Brain microvascular endothelial cell (primary cell): ENCODE data around the gene TPD52L1.

Source experiments
- DNase-seq: peaks from one replicate; pipeline ENCODE4 v3.0.0-alpha.2; 2020
- H3K27ac ChIP-seq: fragments of 250-450 bp; sonication (Bioruptor Pico); 2 replicates; pipeline ENCODE4 v1.5.1; 2020; ENCODE audit warnings: mild to moderate bottlenecking, moderate library complexity
- H3K27me3 ChIP-seq: fragments of 250-450 bp; sonication (Bioruptor Pico); replicated peaks from 2 replicates; pipeline ENCODE4 v1.5.1; 2020; ENCODE audit warnings: mild to moderate bottlenecking
- H3K36me3 ChIP-seq: fragments of 250-450 bp; sonication (Bioruptor Pico); replicated peaks from 2 replicates; pipeline ENCODE4 v1.5.1; 2020; ENCODE audit warnings: mild to moderate bottlenecking
- H3K4me3 ChIP-seq: 2 replicates; pipeline ENCODE4 v1.5.1; 2011; ENCODE audit warnings: low read depth, mild to moderate bottlenecking, control low read depth, low read length, moderate library complexity
- in situ Hi-C: cut with HindIII; loops from 2 replicates; pipeline ENCODE4 v1.10.0; 2017; ENCODE audit warnings: low sequenced_read_pairs, low pct_ligation_motif_present
- TF ChIP-seq, protein P1 (sequence below): IDR thresholded peaks from 2 replicates; pipeline ENCODE4 v1.5.1; 2011; ENCODE audit warnings: low read depth, mild to moderate bottlenecking, moderate library complexity, low read length, control low read depth, inconsistent platforms; ENCODE audit errors: missing control alignments

The TPD52L1 gene

DNA sequence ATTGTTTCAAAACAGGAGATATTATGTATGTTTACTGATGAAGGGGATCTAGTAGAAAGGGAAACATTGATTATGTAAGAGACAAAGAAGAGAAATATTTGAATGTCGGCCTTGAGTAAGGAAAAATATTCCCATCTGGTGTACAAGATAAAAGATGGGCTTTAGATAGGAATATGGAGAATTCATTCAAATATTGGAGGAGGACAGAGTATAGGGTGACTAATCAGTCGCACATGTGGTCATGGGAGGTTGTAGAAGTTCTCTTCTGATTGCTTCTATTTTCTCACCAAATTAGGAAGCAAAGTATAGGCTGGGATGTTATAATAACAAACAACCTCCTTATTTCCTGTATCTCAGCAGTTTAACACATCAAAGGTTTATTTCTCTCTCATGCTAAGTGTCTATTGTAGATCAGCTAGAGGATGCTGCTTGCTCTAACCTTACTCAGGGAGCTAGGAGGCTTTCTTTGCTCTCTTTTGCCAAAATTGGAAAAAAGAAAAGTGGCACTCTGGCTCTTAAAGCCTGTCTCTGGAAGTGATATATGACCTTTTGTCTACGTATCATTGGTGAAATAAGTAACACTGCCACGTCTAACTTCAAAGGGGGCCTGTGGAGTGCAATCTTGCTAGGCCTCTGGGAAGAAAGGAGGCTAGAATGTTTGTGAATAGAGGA lies 149.4 kb downstream of the TPD52L1 start:
- no peak for DNase-seq
- H3K36me3 ChIP-seq: peaks cover 4% of the 10 kb centered on the region
- no peak overlapping the region for H3K27ac ChIP-seq
- in situ Hi-C loops: no loop called here
- H3K4me3 ChIP-seq: no peak overlapping the region
- H3K27me3 ChIP-seq: no peaks in the 10 kb centered on the region
- TF ChIP-seq, protein P1, sequence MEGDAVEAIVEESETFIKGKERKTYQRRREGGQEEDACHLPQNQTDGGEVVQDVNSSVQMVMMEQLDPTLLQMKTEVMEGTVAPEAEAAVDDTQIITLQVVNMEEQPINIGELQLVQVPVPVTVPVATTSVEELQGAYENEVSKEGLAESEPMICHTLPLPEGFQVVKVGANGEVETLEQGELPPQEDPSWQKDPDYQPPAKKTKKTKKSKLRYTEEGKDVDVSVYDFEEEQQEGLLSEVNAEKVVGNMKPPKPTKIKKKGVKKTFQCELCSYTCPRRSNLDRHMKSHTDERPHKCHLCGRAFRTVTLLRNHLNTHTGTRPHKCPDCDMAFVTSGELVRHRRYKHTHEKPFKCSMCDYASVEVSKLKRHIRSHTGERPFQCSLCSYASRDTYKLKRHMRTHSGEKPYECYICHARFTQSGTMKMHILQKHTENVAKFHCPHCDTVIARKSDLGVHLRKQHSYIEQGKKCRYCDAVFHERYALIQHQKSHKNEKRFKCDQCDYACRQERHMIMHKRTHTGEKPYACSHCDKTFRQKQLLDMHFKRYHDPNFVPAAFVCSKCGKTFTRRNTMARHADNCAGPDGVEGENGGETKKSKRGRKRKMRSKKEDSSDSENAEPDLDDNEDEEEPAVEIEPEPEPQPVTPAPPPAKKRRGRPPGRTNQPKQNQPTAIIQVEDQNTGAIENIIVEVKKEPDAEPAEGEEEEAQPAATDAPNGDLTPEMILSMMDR: no peak

DNA sequence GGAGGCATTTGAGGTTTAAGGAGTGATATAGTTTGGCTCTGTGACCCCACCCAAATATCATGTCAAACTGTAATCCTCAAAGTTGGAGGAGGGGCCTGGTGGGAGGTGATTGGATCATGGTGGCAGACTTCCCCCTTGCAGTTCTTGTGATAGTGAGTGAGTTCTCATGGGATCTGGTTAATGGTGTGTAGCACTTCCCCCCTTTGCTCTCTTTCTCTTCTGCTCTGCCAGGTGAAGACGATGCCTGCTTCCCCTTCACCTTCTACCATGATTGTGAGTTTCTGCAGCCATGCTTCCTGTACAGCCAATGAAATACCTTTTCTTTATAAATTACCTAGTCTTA lies 149.9 kb downstream of the TPD52L1 start:
- DNase-seq: no peak
- no peak overlapping the region for H3K27ac ChIP-seq
- TF ChIP-seq, protein P1: no peak
- in situ Hi-C loops: no loop called here
- H3K27me3 ChIP-seq: no peaks in the 10 kb centered on the region
- H3K4me3 ChIP-seq: no peak overlapping the region
- H3K36me3 ChIP-seq: peaks cover 4% of the 10 kb centered on the region

DNA sequence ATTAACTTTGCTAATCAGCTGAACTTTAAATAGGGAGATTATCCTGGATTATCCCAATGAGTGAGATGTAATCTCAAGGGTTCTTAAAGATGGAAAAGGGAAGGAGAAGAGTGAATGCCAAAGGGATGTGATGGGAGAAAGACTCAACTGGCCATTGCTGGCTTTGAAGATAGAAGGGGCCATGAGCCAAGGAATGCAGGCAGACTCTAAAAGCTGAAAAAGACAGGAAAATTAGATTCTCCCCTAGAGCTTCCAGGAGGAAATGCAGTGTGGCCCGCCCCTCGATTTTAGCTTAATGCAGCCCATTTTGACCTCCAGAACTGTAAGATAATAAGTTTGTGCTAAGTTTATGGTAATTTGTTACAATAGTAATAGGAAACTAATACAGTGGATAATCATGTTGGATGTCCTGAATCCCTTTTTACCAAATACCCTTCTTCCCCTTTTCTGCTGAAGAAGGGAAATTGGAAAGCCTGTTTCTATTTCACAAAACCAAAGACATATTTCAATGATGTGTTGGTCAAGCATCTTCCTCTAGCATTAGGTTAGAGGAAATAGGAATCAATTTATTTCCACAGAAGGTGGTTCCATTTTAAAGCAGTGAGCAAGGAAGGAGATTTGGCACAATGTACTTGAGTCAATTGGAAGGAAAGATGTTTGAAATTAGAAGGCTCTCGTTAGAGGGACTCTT lies 151.5 kb downstream of the TPD52L1 start:
- in situ Hi-C loops: no loop called here
- no peaks in the 10 kb centered on the region for H3K36me3 ChIP-seq
- no peak overlapping the region for H3K27ac ChIP-seq
- H3K27me3 ChIP-seq: no peaks in the 10 kb centered on the region
- DNase-seq: no peak
- no peak overlapping the region for H3K4me3 ChIP-seq
- TF ChIP-seq, protein P1: no peak

DNA sequence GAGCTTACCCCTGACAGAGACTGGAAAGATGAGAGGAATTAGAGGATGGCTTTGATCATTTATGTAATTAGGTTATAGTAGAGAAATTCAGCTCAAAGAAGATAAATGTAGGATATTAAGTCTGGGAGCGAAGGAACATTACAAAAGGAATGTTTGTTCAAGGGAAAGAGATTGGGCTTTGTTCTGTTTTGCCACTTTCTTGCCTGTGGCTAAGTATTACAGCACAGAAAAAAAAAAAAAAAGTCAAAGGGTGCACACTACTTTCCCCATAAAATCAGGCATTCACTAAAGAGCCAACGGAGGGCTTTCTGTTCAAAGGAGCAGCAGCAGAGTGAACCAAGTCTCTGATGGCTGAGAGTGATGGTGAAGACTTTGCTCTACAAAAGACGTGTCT lies 153.2 kb downstream of the TPD52L1 start:
- TF ChIP-seq, protein P1: no peak
- Histone ChIP-seq H3K36me3 (no peaks in the 10 kb centered on the region), H3K4me3 (no peak overlapping the region), H3K27me3 (no peaks in the 10 kb centered on the region), H3K27ac (no peak overlapping the region)
- in situ Hi-C loops: no loop called here
- no peak for DNase-seq

DNA sequence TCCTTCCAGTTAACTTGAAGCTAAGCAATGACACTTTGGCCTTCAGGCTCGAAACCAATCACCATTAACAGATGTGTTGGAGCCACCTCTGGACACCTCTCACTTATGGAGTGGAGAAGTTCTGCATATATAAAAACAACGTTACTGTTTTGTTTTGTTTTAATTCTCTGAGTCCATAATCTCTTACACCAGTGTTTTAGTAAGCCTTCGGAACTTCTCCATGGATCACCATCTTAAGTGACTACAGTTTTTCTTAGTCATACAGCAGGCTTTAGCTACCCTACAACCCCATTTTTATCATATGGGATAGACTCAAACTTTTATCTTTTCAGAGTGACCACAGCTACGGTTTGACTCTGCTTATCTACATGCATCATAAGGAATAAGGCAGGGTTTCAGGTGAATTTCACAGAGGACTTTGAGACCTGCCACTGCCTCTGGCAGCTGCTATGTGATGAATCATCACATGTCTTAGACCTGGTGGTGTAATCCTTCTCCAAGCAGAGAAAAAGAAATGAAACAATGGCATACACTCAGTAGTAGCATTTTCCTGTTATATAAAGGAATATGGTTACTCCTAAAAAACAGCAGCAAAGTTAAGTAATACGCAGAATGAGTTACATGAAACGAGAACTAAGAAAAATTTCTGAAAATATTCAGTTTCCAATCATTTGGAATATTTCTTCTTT lies 153.7 kb downstream of the TPD52L1 start:
- peak; percentile 31 for DNase-seq
- in situ Hi-C loops: no loop called here

More for the DNA sequence above, 153.7 kb downstream of the TPD52L1 start:
- Histone ChIP-seq H3K27me3 (no peaks in the 10 kb centered on the region), H3K4me3 (no peak overlapping the region), H3K36me3 (no peaks in the 10 kb centered on the region), H3K27ac (no peak overlapping the region)
- TF ChIP-seq, protein P1: no peak
